Activated CD8-positive, alpha-beta memory T cell treated with anti-CD3 and anti-CD28 coated beads, Interleukin-2, amount 50 U/mL, for 4 hours (primary cell): ENCODE data around the gene NRROS.
"Not testable (repeated sequence)": the region's sequence is repeated elsewhere in the genome, so short reads cannot be mapped to it uniquely, and the experiment has no call there.

Experiments used
- DNase-seq: peaks from one replicate; pipeline ENCODE4 v3.0.0-alpha.2; 2020

The NRROS gene

DNA sequence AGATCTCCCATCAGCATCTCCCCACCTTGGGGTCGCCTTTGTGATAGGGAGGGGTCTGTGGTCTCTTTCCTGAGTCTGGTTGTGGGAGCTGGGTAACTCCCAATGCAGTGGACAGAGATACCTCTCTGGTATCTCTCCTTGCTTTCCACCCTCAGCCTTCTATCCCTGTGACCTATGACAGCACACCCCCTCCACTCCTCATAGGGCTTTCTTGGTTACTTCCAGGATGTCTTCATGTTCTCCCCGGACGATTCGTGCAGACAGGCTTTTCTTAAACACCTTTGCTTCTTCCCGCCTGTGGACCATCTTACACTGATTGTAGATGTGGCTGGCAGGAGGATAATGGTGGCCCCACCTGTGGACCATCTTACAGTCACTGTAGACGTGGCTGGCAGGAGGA is 14.2 kb upstream of the NRROS start:
- DNase-seq: no peak

GRCh38 chr3:196627918-196628231 is 11.6 kb upstream of the NRROS start:
- peak; percentile 9 for DNase-seq

GRCh38 chr3:196629228-196629627 is 10.3 kb upstream of the NRROS start:
- DNase-seq: no peak

DNA sequence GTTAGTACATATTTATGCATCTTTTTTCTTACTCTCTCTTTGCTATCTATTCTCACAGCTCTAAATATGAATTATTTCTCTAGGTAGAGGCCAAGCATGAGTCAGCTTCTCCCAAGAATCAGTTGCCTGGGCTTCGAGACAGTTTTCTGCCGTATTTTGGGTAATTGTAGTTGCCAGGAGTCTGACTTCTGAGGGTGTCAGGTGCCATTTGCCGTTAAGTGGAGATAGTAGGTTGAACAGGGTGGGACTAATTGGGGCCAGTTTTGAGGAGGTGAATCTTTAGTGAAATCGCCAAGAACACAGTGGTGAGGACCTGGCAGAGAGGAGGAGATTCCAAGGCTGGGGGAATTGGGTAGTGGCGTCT is 7.8 kb upstream of the NRROS start:
- peak; percentile 22 for DNase-seq

GRCh38 chr3:196632046-196632751 is 7.3 kb upstream of the NRROS start:
- DNase-seq: peak; percentile 81

- no peak for DNase-seq
Measured at GRCh38 chr3:196633555-196634151, 5.8 kb upstream of the NRROS start.

DNA sequence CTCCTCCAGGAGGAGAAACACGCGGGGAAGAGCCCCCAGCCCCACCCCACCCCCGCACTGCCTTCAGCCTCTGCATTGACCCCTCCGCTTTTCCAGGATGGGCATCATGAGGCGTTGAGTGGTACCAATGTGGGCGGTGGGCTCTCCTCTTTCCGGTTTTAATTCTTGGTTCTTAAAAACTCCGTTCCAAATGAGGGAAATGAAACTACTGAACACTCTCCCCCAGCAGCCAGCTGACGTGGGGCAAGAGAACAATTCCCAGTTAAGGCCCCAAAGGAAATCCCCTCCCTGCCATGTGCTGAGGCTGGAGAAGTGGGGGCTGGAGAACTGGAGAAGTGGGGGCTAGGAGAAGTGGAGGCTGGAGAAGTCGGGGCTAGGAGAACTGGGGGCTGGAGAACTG is 5.3 kb upstream of the NRROS start:
- no peak for DNase-seq

DNA sequence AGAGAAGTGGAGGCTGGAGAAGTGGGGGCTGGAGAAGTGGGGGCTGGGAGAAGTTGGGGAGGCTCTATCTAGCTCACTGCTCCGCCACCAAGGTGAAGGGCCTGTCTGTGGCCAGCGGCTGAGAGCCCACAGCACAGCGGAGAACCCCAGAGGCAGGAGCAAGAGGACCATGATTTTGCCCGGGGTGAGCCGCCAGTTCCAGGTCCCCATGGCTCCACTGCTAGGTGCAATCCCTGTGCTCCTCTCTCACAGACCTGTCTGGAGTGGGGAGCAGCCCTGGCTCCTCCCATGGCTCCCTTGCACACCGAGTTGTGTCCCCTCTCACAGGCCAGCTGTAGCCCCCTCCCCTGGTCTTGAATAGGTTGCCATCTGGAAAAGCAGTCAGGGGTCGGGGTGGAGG is 4.7 kb upstream of the NRROS start:
- DNase-seq: no peak

- DNase-seq: no peak
Measured at GRCh38 chr3:196636369-196637349, 2.8 kb upstream of the NRROS start.

DNA sequence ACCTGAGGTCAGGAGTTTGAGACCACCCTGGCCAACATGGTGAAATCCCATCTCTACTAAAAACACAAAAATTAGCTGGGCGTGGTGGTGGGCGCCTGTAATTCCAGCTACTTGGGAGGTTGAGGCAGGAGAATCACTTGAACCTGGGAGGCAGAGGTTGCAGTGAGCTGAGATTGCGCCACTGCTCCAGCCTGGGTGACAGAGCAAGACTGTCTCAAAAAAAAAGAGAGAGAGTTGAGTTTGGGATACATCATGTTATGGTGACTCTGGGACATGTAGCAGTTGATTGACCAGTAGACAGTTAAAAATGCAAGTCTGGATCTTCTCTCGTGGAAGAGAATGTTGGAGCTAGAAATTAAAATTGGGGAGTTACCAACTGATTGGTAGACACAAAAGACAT is 1.6 kb upstream of the NRROS start:
- DNase-seq: not testable (repeated sequence)

DNA sequence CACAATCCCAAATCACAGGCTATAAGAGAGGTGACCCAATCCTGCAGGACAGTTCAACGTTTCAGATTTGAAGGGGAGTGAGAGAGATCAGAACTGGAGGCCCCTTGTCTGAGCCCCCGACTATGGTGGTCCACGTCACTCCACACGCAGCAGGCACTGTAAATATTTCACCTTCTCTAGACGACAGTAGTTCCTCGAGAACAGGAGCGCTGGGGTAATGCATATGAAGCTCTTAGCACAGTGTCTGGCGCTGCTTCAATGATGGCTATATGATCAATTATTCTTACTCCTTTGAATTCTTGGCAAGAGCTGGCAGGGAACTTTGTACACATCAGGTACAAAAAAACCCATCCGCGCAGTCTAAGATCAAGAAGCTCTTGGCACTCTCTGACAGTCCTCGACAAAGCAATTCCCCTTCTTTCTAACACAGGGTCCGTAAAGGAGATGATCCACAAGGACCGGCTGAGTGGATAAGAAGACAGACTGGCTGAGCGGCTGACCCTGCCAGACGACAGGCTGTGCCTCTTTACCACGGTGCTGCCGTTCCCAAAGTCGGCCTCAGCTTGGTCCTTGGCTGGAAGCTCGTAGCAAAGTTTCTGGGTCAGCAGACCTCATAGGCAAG is 522 bp upstream of the NRROS start:
- no peak for DNase-seq

GRCh38 chr3:196640297-196641018 is 964 bp downstream of the NRROS start:
- DNase-seq: no peak

GRCh38 chr3:196641333-196642054 is 2.0 kb downstream of the NRROS start:
- peak; percentile 52 for DNase-seq

DNA sequence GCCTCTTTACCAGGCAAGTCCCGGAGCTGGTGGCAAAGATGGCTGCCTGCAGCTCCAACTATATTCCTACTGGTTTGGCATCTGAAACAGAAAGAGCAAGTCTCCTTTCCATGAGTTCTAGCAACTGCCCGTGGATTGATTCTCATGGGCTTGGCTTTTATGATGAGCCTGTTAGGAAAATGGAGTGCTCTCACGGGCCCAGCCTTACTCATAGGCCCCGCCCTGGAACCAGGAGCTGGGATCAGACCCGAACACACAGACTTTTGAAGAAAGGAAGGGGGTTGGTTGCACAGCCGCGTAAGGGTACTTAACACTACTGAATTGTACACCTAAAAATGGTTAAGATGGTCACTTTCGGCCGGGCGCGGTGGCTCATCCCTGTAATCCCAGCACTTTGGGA is 2.9 kb downstream of the NRROS start:
- DNase-seq: no peak

- DNase-seq: peak; percentile 49
Measured at GRCh38 chr3:196643201-196643749, 3.8 kb downstream of the NRROS start.

GRCh38 chr3:196643761-196644160 is 4.3 kb downstream of the NRROS start:
- no peak for DNase-seq

DNA sequence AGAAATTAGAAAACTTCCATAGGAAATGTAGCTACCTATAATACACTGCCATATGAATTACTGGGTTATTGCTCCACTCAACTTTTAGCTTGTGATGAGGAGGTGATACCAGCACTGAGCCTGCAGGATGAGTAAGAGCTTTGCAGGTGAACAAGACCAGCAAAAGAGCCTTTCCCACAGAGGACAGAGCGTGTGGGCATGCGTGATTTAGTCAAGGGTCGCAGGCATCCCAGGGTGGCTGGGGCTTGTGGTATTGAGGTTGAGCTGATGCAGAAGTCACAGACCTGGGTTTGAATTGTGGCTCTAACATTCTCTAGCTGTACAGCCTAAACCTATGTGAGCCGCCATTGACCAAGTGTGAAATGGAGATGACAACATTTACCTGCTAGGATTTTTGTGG is 5.6 kb downstream of the NRROS start:
- DNase-seq: no peak

- DNase-seq: no peak
Measured at GRCh38 chr3:196645897-196646665, 6.6 kb downstream of the NRROS start.

- DNase-seq: no peak
Measured at GRCh38 chr3:196646666-196647216, 7.2 kb downstream of the NRROS start.

DNA sequence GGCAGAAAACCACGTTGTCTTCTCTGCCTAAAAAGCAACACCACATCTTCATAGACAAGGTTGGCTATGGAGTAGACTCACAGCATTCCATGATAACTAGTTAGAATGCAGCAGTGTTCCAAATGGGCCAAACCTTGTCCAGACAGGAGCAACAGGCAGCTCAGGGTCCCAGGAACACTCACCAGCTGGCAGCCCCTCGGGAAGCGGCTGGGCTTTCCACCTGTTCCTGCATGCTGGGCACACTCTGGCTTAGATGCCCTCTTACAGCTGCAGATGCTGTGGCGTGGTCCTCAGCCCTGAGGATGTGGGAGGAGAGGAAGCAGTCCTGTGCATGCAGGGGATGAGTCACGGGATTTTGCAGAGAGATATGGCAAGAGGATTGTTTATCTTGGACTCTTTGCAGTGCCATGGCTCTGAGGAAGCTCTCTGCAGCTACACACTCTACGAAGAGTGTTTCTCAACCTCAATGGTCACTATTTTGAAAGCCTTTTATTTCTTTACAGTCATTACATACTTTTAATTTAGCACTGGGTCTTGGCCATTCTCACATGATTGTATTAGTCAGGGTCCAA is 11.3 kb downstream of the NRROS start:
- no peak for DNase-seq
